Measurements from ENCODE around the gene WDTC1. TPM values are rescaled to one million over a fixed set of nuclear protein-coding genes. Genes with fewer than 3 reads are reported as not detected.

The WDTC1 gene
- total and polyA plus RNA-seq, 2 of the 8 experiments (the other 6 are each of a cell fraction or from before 2014, with no cell fraction given) = 7.5 to 18.7 TPM

DNA sequence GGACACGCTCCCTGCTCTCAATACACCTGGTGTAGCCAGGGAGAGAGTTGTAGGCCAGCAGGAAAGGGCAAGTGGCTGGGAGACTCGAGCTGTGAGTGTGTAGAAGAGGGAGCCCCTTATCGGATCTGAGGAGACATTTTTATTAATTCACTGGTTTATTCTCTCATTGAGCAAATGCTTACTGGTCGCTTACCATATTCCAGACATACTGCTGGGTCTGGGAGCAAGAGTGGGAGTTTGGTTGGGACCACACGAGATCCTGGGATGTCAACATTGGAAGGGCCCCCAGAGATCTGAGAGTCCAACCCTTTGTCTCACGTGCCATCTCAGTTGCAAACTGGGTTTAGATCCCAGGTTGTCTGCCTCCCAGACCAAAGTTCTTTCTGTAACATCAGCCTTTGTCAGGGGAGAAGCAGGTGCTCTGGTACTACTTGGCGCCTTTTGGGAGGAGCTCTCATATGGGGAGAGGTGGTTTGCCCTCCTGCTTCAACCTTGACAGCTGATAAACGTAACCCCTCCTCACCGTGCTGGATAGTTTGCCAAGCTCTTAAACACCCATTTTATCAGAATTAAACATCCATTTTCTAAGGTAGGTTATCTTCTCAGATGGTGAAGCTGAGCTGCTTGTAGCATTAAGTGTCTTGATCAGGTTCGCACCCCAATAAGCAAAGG lies 88.3 kb downstream of the WDTC1 start:
- no peak for FAIRE-seq
- Histone ChIP-seq H2AK5ac (ENCODE audit: low read depth, low read length) (no peak overlapping the region), H3K4me3 (ENCODE audit: extremely low read depth in 1 of 4, insufficient read depth in 2 of 4, low read depth in 3 of 4, low read length in 4 of 4) (peak overlapping the region; percentile 78 to 100 (median 98)), H3K27ac (ENCODE audit: low read depth, low read length) (peak overlapping the region; percentile 86), H3K4me2 (ENCODE audit: insufficient read depth in 1 of 2, low read depth in 2 of 2, low read length in 2 of 2) (peak overlapping the region; percentile 73 to 86), H3K27me3 (replicated peaks in 1 of 4; ENCODE audit: control insufficient read depth in 3 of 4, extremely low read depth in 1 of 4, insufficient read depth in 3 of 4, low read length in 3 of 4) (no peaks in the 10 kb centered on the region; a peak in 2 of 7 replicates), H2BK5ac (ENCODE audit: low read depth, low read length) (peak overlapping the region; percentile 98), H4K8ac (ENCODE audit: extremely low read depth, insufficient read depth, low read length) (peak overlapping the region; percentile 98; the same call in 1 of the 2 replicates), H3K79me2 (ENCODE audit: control insufficient read depth in 1 of 2, insufficient read depth in 2 of 2, low read length in 2 of 2) (peaks cover 4 to 45% of the 10 kb centered on the region in 2 experiments; a peak in 3 of 4 replicates), H3K18ac (ENCODE audit: extremely low read depth, low read length) (peak overlapping the region; percentile 88), H2BK15ac (ENCODE audit: low read length) (no peak overlapping the region; the same call in 1 of the 2 replicates), H4K91ac (replicated peaks; ENCODE audit: insufficient read length, low read length) (peak overlapping the region; percentile 5), H3K56ac (replicated peaks; ENCODE audit: insufficient read length, low read depth, low read length) (peak overlapping the region; percentile 71), H4K20me1 (replicated peaks in 1 of 2; ENCODE audit: control insufficient read depth in 1 of 2, insufficient read depth in 2 of 2, low read length in 2 of 2) (peaks cover 0 to 4% of the 10 kb centered on the region in 2 experiments), H3K79me1 (ENCODE audit: low read depth, low read length) (peaks cover 5% of the 10 kb centered on the region; the same call in 1 of the 2 replicates), H3K23ac (ENCODE audit: insufficient read length) (no peak overlapping the region), H3K36me3 (ENCODE audit: control insufficient read depth in 2 of 4, insufficient read depth in 4 of 4, low read length in 3 of 4) (peaks cover 2 to 7% (median 6%) of the 10 kb centered on the region in 4 experiments; a peak in 7 of 8 replicates), H3K14ac (ENCODE audit: insufficient read length) (no peak overlapping the region), H2BK12ac (ENCODE audit: low read depth, low read length) (no peak overlapping the region), H4K5ac (ENCODE audit: insufficient read length, low read depth, low read length) (peak overlapping the region; percentile 54), H2AFZ (ENCODE audit: low read length) (peak overlapping the region; percentile 34; the same call in 1 of the 2 replicates), H3K23me2 (ENCODE audit: low read depth, low read length) (peaks cover 7% of the 10 kb centered on the region; the same call in 1 of the 2 replicates), H3K9ac (replicated peaks in 1 of 4; ENCODE audit: extremely low read depth in 1 of 4, low read depth in 3 of 4, low read length in 3 of 4) (peak overlapping the region; percentile 91 to 96 (median 94)), H2BK20ac (ENCODE audit: low read length) (no peak overlapping the region), H2BK120ac (replicated peaks; ENCODE audit: low read depth, low read length) (no peak overlapping the region), H3K4me1 (replicated peaks in 1 of 4; ENCODE audit: control insufficient read depth in 3 of 4, insufficient read depth in 4 of 4, low read length in 3 of 4) (0 out of 7 replicates have a peak, but pooled peaks cover 0 to 8% (median 0%) of the 10 kb centered on the region in 4 experiments), H3K4ac (replicated peaks; ENCODE audit: insufficient read length, low read depth, low read length) (peak overlapping the region; percentile 24), H3K9me3 (ENCODE audit: insufficient read depth in 2 of 2, low read depth in 1 of 2, low read length in 1 of 2) (no peaks in the 10 kb centered on the region)
- CTCF ChIA-PET (ENCODE audit: partially characterized antibody) = interaction anchor here (0.8 to 7.0 kb wide), 13 partner anchors 10 to 347 kb away, joined by 3 to 102 read pairs (median 4); partner anchors contain the start of genes CD164L2 and SYTL1
- no peak for DNase-seq (ENCODE audit: low read depth in 1 of 2, low spot score in 2 of 2)
- 0 out of 2 replicates have a peak, but pooled peaks have one; percentile 58 for TF ChIP-seq PHF8 (conservative IDR thresholded peaks at IDR 0.05; ENCODE audit: low read depth, low read length)
- TF ChIP-seq MAX (IDR thresholded peaks at IDR 0.05) = no peak
- TF ChIP-seq SAP30 (IDR thresholded peaks at IDR 0.05; ENCODE audit: insufficient read depth, insufficient replicate concordance, low read length) = peak; percentile 73
- no peak for TF ChIP-seq GABPA (IDR thresholded peaks at IDR 0.05; ENCODE audit: borderline replicate concordance, insufficient read depth, low read length)
- no peak for TF ChIP-seq TAF7 (optimal IDR thresholded peaks at IDR 0.05; ENCODE audit: borderline replicate concordance, low read depth, low read length)
- no peak for TF ChIP-seq SP4 (IDR thresholded peaks at IDR 0.05; ENCODE audit: low read length)
- 16% methylated on average over 10 of the region's 10 CpGs; no CpG with 5 or more reads in 1 of the 2 experiments for WGBS, 2 experiments (ENCODE audit: extremely low coverage in 1 of 2, insufficient coverage in 1 of 2, insufficient read length in 1 of 2, insufficient replicate concordance in 2 of 2, low coverage in 1 of 2, low lambda C conversion rate in 2 of 2, missing lambda C conversion rate in 1 of 2)
- POLR2A ChIA-PET (ENCODE audit: partially characterized antibody) = interaction anchor here (0.6 to 2.1 kb wide), 17 partner anchors 8 to 330 kb away, joined by 3 to 13 read pairs (median 4); partner anchors contain the start of genes MAP3K6 and SYTL1
